ENCODE data around the gene KANTR.

DNA sequence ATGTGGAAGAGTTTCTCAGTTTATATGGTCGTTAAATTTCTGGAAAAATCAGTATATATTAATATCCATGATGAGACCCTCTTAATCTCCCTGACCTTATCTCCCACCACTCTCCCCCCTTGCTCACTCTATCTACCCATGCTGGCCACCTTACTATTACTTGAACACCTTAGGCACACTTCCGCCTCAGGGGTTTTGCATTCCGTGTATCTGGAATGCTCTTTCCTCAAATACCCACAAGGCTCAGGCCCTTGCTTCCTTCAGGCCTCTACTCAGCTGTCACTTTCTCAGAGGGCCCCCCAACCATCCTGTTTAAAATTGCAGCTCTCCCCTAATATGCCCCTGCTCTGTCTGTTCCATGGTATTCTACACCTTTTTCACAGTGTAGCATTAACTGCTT is 1.9 kb downstream of the KANTR start:
- no peak for TF ChIP-seq POLR2A (IDR thresholded peaks at IDR 0.05; ENCODE audit: low read depth, low read length)
- TF ChIP-seq POLR2AphosphoS5 (IDR thresholded peaks at IDR 0.05; ENCODE audit: low read depth, low read length): no peak
- TF ChIP-seq SPI1 (IDR thresholded peaks at IDR 0.05; ENCODE audit: low read depth, low read length): no peak
- TF ChIP-seq TAF1 (IDR thresholded peaks at IDR 0.05; ENCODE audit: low read depth, low read length): no peak
